ENCODE data around the gene COL8A2. TPM values are rescaled to one million over a fixed set of nuclear protein-coding genes. Genes with fewer than 3 reads are reported as not detected.

COL8A2 gene
- total RNA-seq, 1 donor from 2014 or later = 0.10 TPM

- Mint-ChIP-seq H3K36me3 (ENCODE audit: insufficient read depth) (no peaks in the 10 kb centered on the region), H3K9me3 (ENCODE audit: low read depth) (no peaks in the 10 kb centered on the region), H3K27me3 (no peaks in the 10 kb centered on the region), H3K4me3 (ENCODE audit: low read depth) (no peak overlapping the region), H3K27ac (no peak overlapping the region), H3K4me1 (ENCODE audit: low read depth) (peaks cover 16% of the 10 kb centered on the region)
- TF ChIP-seq CTCF (IDR thresholded peaks at IDR 0.05; ENCODE audit: unreplicated experiment) = no peak
- DNase-seq (ENCODE audit: low spot score, unreplicated experiment) = no peak
Measured at GRCh38 chr1:36088265-36088576, 36.8 kb downstream of the COL8A2 start.

GRCh38 chr1:36087233-36088123 lies 37.5 kb downstream of the COL8A2 start:
- Mint-ChIP-seq H3K36me3 (ENCODE audit: insufficient read depth) (no peaks in the 10 kb centered on the region), H3K4me3 (ENCODE audit: low read depth) (peak overlapping the region; percentile 40), H3K4me1 (ENCODE audit: low read depth) (peaks cover 16% of the 10 kb centered on the region), H3K9me3 (ENCODE audit: low read depth) (no peaks in the 10 kb centered on the region), H3K27ac (no peak overlapping the region), H3K27me3 (no peaks in the 10 kb centered on the region)
- DNase-seq (ENCODE audit: low spot score, unreplicated experiment) = no peak
- no peak for TF ChIP-seq CTCF (IDR thresholded peaks at IDR 0.05; ENCODE audit: unreplicated experiment)

- no peak for DNase-seq (ENCODE audit: low spot score, unreplicated experiment)
- H3K4me1 Mint-ChIP-seq (ENCODE audit: low read depth) = peaks cover 16% of the 10 kb centered on the region
- peak overlapping the region; percentile 40 for H3K4me3 Mint-ChIP-seq (ENCODE audit: low read depth)
- no peak overlapping the region for H3K27ac Mint-ChIP-seq
- no peaks in the 10 kb centered on the region for H3K36me3 Mint-ChIP-seq (ENCODE audit: insufficient read depth)
- no peaks in the 10 kb centered on the region for H3K27me3 Mint-ChIP-seq
- no peaks in the 10 kb centered on the region for H3K9me3 Mint-ChIP-seq (ENCODE audit: low read depth)
- no peak for TF ChIP-seq CTCF (IDR thresholded peaks at IDR 0.05; ENCODE audit: unreplicated experiment)
Measured at GRCh38 chr1:36086529-36087232, 38.3 kb downstream of the COL8A2 start.

GRCh38 chr1:36085686-36086526 lies 39.1 kb downstream of the COL8A2 start:
- no peaks in the 10 kb centered on the region for H3K9me3 Mint-ChIP-seq (ENCODE audit: low read depth)
- no peak overlapping the region for H3K27ac Mint-ChIP-seq
- no peak overlapping the region for H3K4me3 Mint-ChIP-seq (ENCODE audit: low read depth)
- H3K4me1 Mint-ChIP-seq (ENCODE audit: low read depth) = peaks cover 16% of the 10 kb centered on the region
- H3K27me3 Mint-ChIP-seq = no peaks in the 10 kb centered on the region
- no peak for DNase-seq (ENCODE audit: low spot score, unreplicated experiment)
- TF ChIP-seq CTCF (IDR thresholded peaks at IDR 0.05; ENCODE audit: unreplicated experiment) = no peak
- no peaks in the 10 kb centered on the region for H3K36me3 Mint-ChIP-seq (ENCODE audit: insufficient read depth)

GRCh38 chr1:36085126-36085525 lies 39.9 kb downstream of the COL8A2 start:
- DNase-seq (ENCODE audit: low spot score, unreplicated experiment) = no peak
- Mint-ChIP-seq H3K4me1 (ENCODE audit: low read depth) (peaks cover 16% of the 10 kb centered on the region), H3K4me3 (ENCODE audit: low read depth) (peak overlapping the region; percentile 73), H3K36me3 (ENCODE audit: insufficient read depth) (no peaks in the 10 kb centered on the region), H3K9me3 (ENCODE audit: low read depth) (no peaks in the 10 kb centered on the region), H3K27me3 (no peaks in the 10 kb centered on the region), H3K27ac (no peak overlapping the region)
- TF ChIP-seq CTCF (IDR thresholded peaks at IDR 0.05; ENCODE audit: unreplicated experiment) = no peak

Data from progenitor cell of endocrine pancreas (in vitro differentiated cells).